ENCODE measurements around the gene TIE1.
"Not testable (repeated sequence)": the region's sequence is repeated elsewhere in the genome, so short reads cannot be mapped to it uniquely, and the experiment has no call there.

Gene TIE1

GRCh38 chr1:43366179-43366578 lies 65.4 kb downstream of the TIE1 start:
- Mint-ChIP-seq H3K27me3 (no peaks in the 10 kb centered on the region), H3K4me1 (peaks cover 32% of the 10 kb centered on the region), H3K9me3 (no peaks in the 10 kb centered on the region), H3K4me3 (peak overlapping the region; percentile 90), H3K36me3 (peaks cover 3% of the 10 kb centered on the region), H3K27ac (peak overlapping the region; percentile 69)

- Mint-ChIP-seq H3K9me3 (no peaks in the 10 kb centered on the region), H3K36me3 (peaks cover 3% of the 10 kb centered on the region), H3K4me1 (peaks cover 36% of the 10 kb centered on the region), H3K27me3 (no peaks in the 10 kb centered on the region), H3K27ac (peak overlapping the region; percentile 96), H3K4me3 (peak overlapping the region; percentile 90)
Observed at GRCh38 chr1:43366601-43367025, 65.8 kb downstream of the TIE1 start.

- peaks cover 36% of the 10 kb centered on the region for H3K4me1 Mint-ChIP-seq
- peaks cover 3% of the 10 kb centered on the region for H3K36me3 Mint-ChIP-seq
Observed at GRCh38 chr1:43367026-43367903, 66.5 kb downstream of the TIE1 start.

DNA sequence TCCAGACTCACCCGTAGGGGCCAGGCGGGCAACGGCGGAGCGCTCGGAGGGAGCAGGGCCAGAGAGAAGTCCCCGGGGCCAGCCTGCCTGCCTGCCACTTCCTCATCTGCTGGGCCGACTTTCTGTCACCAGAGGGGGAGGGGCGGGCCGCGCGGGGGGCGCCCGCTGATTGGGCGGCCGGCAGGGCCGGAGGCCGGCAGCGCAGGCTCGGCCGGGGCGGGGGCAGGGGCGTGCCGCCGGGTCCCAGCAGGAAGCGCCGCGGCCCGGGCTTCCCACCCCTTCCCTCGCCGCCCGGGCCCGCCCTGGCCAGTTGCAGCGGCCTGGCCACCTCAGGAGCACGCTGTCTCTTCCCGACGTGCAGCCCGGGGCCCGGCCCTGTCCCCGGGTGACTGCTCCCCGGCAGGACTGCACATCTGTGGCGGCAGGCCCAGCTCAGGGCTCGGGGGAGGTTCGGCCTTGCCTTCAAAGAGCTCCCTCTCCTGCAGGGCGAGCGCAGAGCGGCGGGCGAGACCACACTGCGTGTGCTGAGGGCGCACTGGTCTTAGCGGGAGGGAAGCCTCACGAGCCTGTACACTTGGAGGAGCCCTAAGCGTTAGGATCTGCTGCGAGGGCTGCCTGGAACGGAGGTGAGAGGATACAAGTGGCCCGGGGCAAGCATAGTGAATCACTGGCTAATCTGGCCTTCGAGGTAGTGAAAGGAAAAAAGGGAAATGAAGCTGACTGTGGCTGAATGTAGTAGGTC lies 67.3 kb downstream of the TIE1 start, which contains the start of gene ELOVL1:
ELOVL1 (minus strand) TSS at position 108 of the 742 bp plus-strand sequence. CDS start 2,402 bp downstream, outside the sequence.
- Mint-ChIP-seq H3K27ac (peak within 1 kb of the TSS; percentile 96), H3K4me3 (peak within 1 kb of the TSS; percentile 94), H3K4me1 (peaks cover 36% of the 10 kb centered on the region), H3K36me3 (peaks cover 3% of the 10 kb centered on the region), H3K9me3 (no peaks in the 10 kb centered on the region), H3K27me3 (no peaks in the 10 kb centered on the region)

More at GRCh38 chr1:43367026-43367903, 66.5 kb downstream of the TIE1 start:
- peak overlapping the region; percentile 90 for H3K4me3 Mint-ChIP-seq
- H3K27ac Mint-ChIP-seq, result peak overlapping the region; percentile 96
- H3K27me3 Mint-ChIP-seq, result no peaks in the 10 kb centered on the region
- no peaks in the 10 kb centered on the region for H3K9me3 Mint-ChIP-seq

DNA sequence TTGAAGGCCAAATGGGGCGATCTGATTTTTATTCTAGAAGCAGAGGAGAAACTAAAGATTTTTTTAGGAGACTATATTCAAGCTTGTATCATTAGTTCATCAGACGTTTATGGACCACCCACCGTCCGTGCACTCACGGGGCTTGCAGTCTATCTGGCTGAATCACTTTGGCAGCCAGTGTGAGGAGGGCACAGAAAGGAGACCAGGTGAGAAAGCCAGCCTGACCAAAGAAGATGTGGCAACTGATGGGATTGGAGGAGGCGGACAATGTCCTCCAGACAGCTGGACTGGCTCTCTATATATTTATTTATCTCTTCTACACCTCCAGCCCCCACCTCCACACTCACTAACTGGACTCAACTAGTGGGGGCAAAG lies 67.9 kb downstream of the TIE1 start:
- peaks cover 3% of the 10 kb centered on the region for H3K36me3 Mint-ChIP-seq
- H3K4me1 Mint-ChIP-seq, result peaks cover 36% of the 10 kb centered on the region
- peak overlapping the region; percentile 88 for H3K27ac Mint-ChIP-seq
- H3K9me3 Mint-ChIP-seq, result no peaks in the 10 kb centered on the region
- no peaks in the 10 kb centered on the region for H3K27me3 Mint-ChIP-seq
- peak overlapping the region; percentile 94 for H3K4me3 Mint-ChIP-seq

GRCh38 chr1:43369779-43370178 lies 69.0 kb downstream of the TIE1 start:
- not testable (repeated sequence) for H3K9me3 Mint-ChIP-seq, H3K27me3 Mint-ChIP-seq, H3K27ac Mint-ChIP-seq, H3K36me3 Mint-ChIP-seq, H3K4me3 Mint-ChIP-seq
- H3K4me1 Mint-ChIP-seq, result peaks cover 36% of the 10 kb centered on the region

DNA sequence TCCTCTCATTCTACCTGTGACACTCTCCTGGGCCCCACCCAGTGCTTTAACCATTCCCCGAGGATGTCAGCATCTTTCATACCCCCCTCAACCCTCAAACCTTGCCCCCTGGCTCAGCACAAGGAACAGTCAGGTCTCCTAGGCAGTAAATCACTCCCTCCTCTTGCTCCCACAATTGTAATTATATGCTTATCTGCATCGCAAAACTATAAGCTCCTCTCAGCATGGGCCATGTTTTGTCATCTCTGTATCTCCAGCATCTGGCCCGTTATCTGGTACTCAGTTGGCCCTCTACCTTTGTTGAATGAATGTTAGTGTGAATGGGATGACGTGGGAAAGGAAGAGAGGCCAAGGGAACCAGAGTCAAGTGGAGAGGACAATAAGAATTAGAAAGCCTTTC lies 69.8 kb downstream of the TIE1 start:
- Mint-ChIP-seq H3K9me3 (no peaks in the 10 kb centered on the region), H3K36me3 (no peaks in the 10 kb centered on the region), H3K4me3 (no peak overlapping the region), H3K27ac (peak overlapping the region; percentile 44), H3K4me1 (peaks cover 29% of the 10 kb centered on the region), H3K27me3 (no peaks in the 10 kb centered on the region)

- Mint-ChIP-seq H3K4me3 (no peak overlapping the region), H3K9me3 (no peaks in the 10 kb centered on the region), H3K4me1 (peaks cover 27% of the 10 kb centered on the region), H3K27ac (no peak overlapping the region), H3K36me3 (no peaks in the 10 kb centered on the region), H3K27me3 (no peaks in the 10 kb centered on the region)
Observed at GRCh38 chr1:43372172-43372571, 71.4 kb downstream of the TIE1 start.

Data from activated naive CD4-positive, alpha-beta T cell treated with anti-CD3 and anti-CD28 coated beads, Interleukin-2, amount 50 U/mL, for 24 hours (primary cell).